Measurements from ENCODE around the gene P4HA3. TPM values are rescaled to one million over a fixed set of nuclear protein-coding genes. Genes with fewer than 3 reads are reported as not detected.

Gene P4HA3
- total RNA-seq, 8 experiments from 2014 or later = 0.25 to 3.5 (median 0.78) TPM

GRCh38 chr11:74307434-74307833 lies 4.0 kb downstream of the P4HA3 start:
- ATAC-seq (replicated peaks in 6 of 8) = no peak
- Histone ChIP-seq H3K4me1 (replicated peaks in 1 of 2) (no peaks in the 10 kb centered on the region), H3K4me3 (no peak overlapping the region), H3K27ac (no peak overlapping the region)
- in situ Hi-C loops (cut with MboI; ENCODE audit: low pct_unique_long_range_greater_than_20kb in 2 of 9, low sequenced_read_pairs in 9 of 9, unreplicated experiment in 9 of 9) = no loop called here
- WGBS, 10 experiments = 0 to 100% (median 67%) methylated on average over 1 of the region's 1 CpG; no CpG with 5 or more reads in 3 of the 10 experiments

DNA sequence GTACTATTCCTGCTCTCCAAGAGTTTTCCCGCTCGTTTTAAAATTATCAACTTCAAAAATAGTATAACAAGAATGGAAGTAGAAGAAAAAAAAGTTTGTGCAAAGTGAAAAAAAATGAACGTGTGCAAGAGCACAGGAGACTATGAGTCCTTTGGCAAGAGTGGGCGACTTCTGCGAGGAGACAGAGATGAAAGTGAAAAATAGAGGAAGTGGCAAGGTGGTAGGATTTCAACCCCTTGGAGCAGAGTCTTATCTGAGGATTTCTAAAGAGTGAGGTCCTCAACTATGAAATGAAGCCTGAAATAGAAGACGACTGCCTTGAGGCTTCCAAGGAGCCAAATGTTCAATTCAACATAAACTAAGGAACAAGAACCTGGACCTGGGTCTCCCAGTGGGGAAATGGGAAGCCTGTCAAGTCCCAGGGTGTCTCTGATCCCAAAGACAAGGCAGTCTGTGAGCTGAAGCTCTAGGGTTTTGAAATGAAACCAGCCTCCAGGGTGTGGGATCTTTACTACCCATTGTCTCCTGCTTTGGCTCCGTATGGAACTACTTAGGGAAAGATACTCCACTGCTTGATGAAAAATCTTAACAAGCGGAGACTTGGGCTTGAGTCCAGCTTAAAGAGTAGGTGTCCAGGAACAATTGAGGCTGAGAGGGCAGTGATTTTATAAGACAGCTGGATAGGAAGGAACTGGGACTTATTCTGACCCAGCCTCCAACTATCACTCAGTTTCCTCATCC lies 4.8 kb downstream of the P4HA3 start:
- in situ Hi-C loops (cut with MboI; ENCODE audit: low pct_unique_long_range_greater_than_20kb in 2 of 9, low sequenced_read_pairs in 9 of 9, unreplicated experiment in 9 of 9) = no loop called here

DNA sequence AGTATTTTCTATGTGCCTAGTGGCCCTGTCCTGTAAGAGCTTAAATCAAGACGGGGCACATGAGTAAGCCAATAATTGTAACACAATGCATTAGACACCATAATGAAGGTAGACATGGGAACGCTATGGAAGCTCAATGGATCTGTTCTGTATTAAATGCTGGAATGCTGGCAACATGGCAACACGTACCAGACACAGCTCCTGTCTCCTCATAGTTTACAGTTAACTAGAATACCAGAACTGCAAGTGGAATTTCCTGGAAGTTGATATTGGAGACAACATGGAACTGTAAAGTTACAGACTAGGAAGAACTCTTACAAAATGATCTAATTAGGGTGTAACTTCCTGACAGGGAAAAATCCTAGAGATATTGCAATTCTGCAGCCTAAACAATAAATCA lies 12.4 kb downstream of the P4HA3 start:
- in situ Hi-C loops (cut with MboI; ENCODE audit: low pct_unique_long_range_greater_than_20kb in 2 of 9, low sequenced_read_pairs in 9 of 9, unreplicated experiment in 9 of 9) = no loop called here
- peak in 2 of 8 experiments; percentile 25 to 36 for ATAC-seq (replicated peaks in 6 of 8)
- 10 to 91% (median 77%) methylated on average over 2 to 3 of the region's 3 CpGs; no CpG with 5 or more reads in 2 of the 10 experiments for whole genome bisulfite sequencing, 10 experiments
- no peak overlapping the region for H3K27ac ChIP-seq
- H3K4me1 ChIP-seq (replicated peaks in 1 of 2) = no peaks in the 10 kb centered on the region
- H3K4me3 ChIP-seq = no peak overlapping the region

More for the DNA sequence above, 4.8 kb downstream of the P4HA3 start:
- Histone ChIP-seq H3K4me1 (replicated peaks in 1 of 2) (no peaks in the 10 kb centered on the region), H3K4me3 (no peak overlapping the region), H3K27ac (no peak overlapping the region)
- no peak for ATAC-seq (replicated peaks in 6 of 8)
- 56 to 82% (median 73%) methylated on average over 2 to 8 of the region's 8 CpGs for WGBS, 10 experiments

DNA sequence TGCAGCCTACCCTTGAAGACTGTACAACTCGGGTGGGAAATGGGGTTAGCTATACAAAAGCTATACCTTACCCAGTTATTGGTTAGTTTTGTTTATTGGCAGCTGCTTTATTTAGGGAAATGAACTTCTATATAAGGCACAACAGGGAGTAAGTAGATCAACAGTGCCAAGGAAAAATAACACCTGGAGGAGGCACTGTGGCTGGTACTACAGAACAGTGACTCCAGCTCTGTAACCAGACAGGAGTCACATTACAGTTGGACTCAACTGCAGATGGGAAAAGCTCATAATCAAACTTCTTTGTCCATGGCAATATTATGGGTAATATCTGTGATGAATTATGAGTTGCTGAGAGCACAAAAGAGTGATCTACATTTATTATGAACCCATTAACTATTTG lies 14.0 kb downstream of the P4HA3 start:
- ATAC-seq (replicated peaks in 6 of 8) = no peak
- 67 to 100% (median 100%) methylated on average over 1 of the region's 1 CpG; no CpG with 5 or more reads in 5 of the 10 experiments for WGBS, 10 experiments
- no peak overlapping the region for H3K4me3 ChIP-seq
- no peak overlapping the region for H3K27ac ChIP-seq
- H3K4me1 ChIP-seq (replicated peaks in 1 of 2) = no peaks in the 10 kb centered on the region
- in situ Hi-C loops (cut with MboI; ENCODE audit: low pct_unique_long_range_greater_than_20kb in 2 of 9, low sequenced_read_pairs in 9 of 9, unreplicated experiment in 9 of 9) = no loop called here

GRCh38 chr11:74288911-74289310 lies 22.5 kb downstream of the P4HA3 start:
- in situ Hi-C loops (cut with MboI; ENCODE audit: low pct_unique_long_range_greater_than_20kb in 2 of 9, low sequenced_read_pairs in 9 of 9, unreplicated experiment in 9 of 9) = no loop called here
- no peak overlapping the region for H3K27ac ChIP-seq
- 67 to 94% (median 82%) methylated on average over 3 to 4 of the region's 4 CpGs; no CpG with 5 or more reads in 3 of the 10 experiments for WGBS, 10 experiments
- ATAC-seq (replicated peaks in 6 of 8) = no peak
- H3K4me1 ChIP-seq (replicated peaks in 1 of 2) = no peaks in the 10 kb centered on the region
- H3K4me3 ChIP-seq = no peak overlapping the region

DNA sequence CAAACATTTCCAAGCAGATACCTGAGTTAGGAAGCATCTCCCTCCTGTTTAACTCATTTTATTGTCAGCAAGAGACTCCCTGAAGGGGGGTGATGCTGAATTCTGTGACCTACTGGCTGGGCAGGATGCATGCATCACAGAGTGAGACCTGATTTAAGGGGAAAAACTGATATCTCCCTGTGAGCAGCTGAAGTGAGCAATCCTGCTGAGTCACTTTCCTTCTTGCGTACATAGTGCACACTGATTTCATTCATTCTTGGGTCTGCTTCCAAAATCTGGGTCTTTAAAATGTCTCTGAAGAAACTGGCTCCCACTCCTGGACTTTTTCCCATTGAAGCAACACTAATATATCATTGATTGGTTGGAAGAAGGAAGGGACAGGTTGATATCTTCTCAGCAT lies 23.3 kb downstream of the P4HA3 start:
- peak in 3 of 8 experiments; percentile 52 to 89 (median 77) for ATAC-seq (replicated peaks in 6 of 8)
- Histone ChIP-seq H3K4me3 (no peak overlapping the region), H3K4me1 (replicated peaks in 1 of 2) (peaks cover 0 to 2% of the 10 kb centered on the region in 2 donors), H3K27ac (no peak overlapping the region)
- 25 to 100% (median 75%) methylated on average over 1 of the region's 1 CpG; no CpG with 5 or more reads in 4 of the 10 experiments for WGBS, 10 experiments
- in situ Hi-C loops (cut with MboI; ENCODE audit: low pct_unique_long_range_greater_than_20kb in 2 of 9, low sequenced_read_pairs in 9 of 9, unreplicated experiment in 9 of 9) = no loop called here

- in situ Hi-C loops (cut with MboI; ENCODE audit: low pct_unique_long_range_greater_than_20kb in 2 of 9, low sequenced_read_pairs in 9 of 9, unreplicated experiment in 9 of 9) = no loop called here
- Histone ChIP-seq H3K4me3 (no peak overlapping the region), H3K4me1 (replicated peaks in 1 of 2) (peaks cover 0 to 5% of the 10 kb centered on the region in 2 donors), H3K27ac (no peak overlapping the region)
- no peak for ATAC-seq (replicated peaks in 6 of 8)
- WGBS, 10 experiments = 8 to 94% (median 58%) methylated on average over 2 of the region's 2 CpGs; no CpG with 5 or more reads in 7 of the 10 experiments
Observed at GRCh38 chr11:74284466-74284865, 27.0 kb downstream of the P4HA3 start.

GRCh38 chr11:74283580-74284180 lies 27.8 kb downstream of the P4HA3 start:
- 0 to 100% (median 68%) methylated on average over 1 to 3 of the region's 3 CpGs; no CpG with 5 or more reads in 4 of the 10 experiments for WGBS, 10 experiments
- no peak overlapping the region for H3K4me3 ChIP-seq
- peak in 1 of 8 experiments; percentile 34 for ATAC-seq (replicated peaks in 6 of 8)
- no peak overlapping the region for H3K27ac ChIP-seq
- in situ Hi-C loops (cut with MboI; ENCODE audit: low pct_unique_long_range_greater_than_20kb in 2 of 9, low sequenced_read_pairs in 9 of 9, unreplicated experiment in 9 of 9) = no loop called here
- peaks cover 0 to 5% of the 10 kb centered on the region in 2 donors for H3K4me1 ChIP-seq (replicated peaks in 1 of 2)

GRCh38 chr11:74282914-74283371 lies 28.5 kb downstream of the P4HA3 start:
- no peak overlapping the region for H3K4me3 ChIP-seq
- H3K27ac ChIP-seq = no peak overlapping the region
- peaks cover 0 to 5% of the 10 kb centered on the region in 2 donors for H3K4me1 ChIP-seq (replicated peaks in 1 of 2)
- 34 to 100% (median 60%) methylated on average over 1 to 5 of the region's 5 CpGs; no CpG with 5 or more reads in 3 of the 10 experiments for WGBS, 10 experiments
- peak in 7 of 8 experiments; percentile 11 to 74 (median 26) for ATAC-seq (replicated peaks in 6 of 8)
- in situ Hi-C loops (cut with MboI; ENCODE audit: low pct_unique_long_range_greater_than_20kb in 2 of 9, low sequenced_read_pairs in 9 of 9, unreplicated experiment in 9 of 9) = no loop called here

DNA sequence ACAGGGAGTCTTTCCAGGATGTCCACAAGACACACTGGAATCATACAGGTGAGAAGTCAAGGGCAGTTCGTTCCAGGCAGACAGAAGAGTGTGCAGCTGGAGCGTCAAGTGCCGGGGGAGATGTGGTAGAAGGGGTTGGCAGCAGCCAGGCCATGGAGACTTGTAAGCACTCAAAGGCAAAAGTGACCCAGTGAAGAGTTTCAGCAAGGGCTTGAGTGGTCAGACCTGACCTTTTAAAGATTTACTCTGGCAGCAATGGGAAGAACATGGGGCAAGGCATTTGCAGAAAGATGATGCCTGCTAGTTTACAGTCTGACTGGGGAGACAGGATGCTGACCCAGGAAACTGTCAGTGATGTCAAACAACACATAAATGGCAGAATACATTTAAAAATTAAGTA lies 29.0 kb downstream of the P4HA3 start:
- no peak for ATAC-seq (replicated peaks in 6 of 8)
- 78 to 100% (median 92%) methylated on average over 1 to 3 of the region's 3 CpGs; no CpG with 5 or more reads in 4 of the 10 experiments for WGBS, 10 experiments
- Histone ChIP-seq H3K4me3 (no peak overlapping the region), H3K4me1 (replicated peaks in 1 of 2) (peaks cover 0 to 5% of the 10 kb centered on the region in 2 donors), H3K27ac (no peak overlapping the region)
- in situ Hi-C loops (cut with MboI; ENCODE audit: low pct_unique_long_range_greater_than_20kb in 2 of 9, low sequenced_read_pairs in 9 of 9, unreplicated experiment in 9 of 9) = no loop called here

- H3K27ac ChIP-seq = no peak overlapping the region
- in situ Hi-C loops (cut with MboI; ENCODE audit: low pct_unique_long_range_greater_than_20kb in 2 of 9, low sequenced_read_pairs in 9 of 9, unreplicated experiment in 9 of 9) = no loop called here
- no peak overlapping the region for H3K4me3 ChIP-seq
- no peak for ATAC-seq (replicated peaks in 6 of 8)
- H3K4me1 ChIP-seq (replicated peaks in 1 of 2) = peaks cover 0 to 5% of the 10 kb centered on the region in 2 donors
Observed at GRCh38 chr11:74280494-74280893, 30.9 kb downstream of the P4HA3 start.

GRCh38 chr11:74279256-74279655 lies 32.2 kb downstream of the P4HA3 start:
- no peak overlapping the region for H3K27ac ChIP-seq
- peaks cover 0 to 5% of the 10 kb centered on the region in 2 donors for H3K4me1 ChIP-seq (replicated peaks in 1 of 2)
- H3K4me3 ChIP-seq = no peak overlapping the region
- 0 to 100% (median 79%) methylated on average over 1 to 5 of the region's 5 CpGs for WGBS, 10 experiments
- in situ Hi-C loops (cut with MboI; ENCODE audit: low pct_unique_long_range_greater_than_20kb in 2 of 9, low sequenced_read_pairs in 9 of 9, unreplicated experiment in 9 of 9) = no loop called here
- ATAC-seq (replicated peaks in 6 of 8) = no peak

GRCh38 chr11:74278721-74279161 lies 32.7 kb downstream of the P4HA3 start:
- Histone ChIP-seq H3K4me1 (replicated peaks in 1 of 2) (peaks cover 0 to 5% of the 10 kb centered on the region in 2 donors), H3K27ac (no peak overlapping the region), H3K4me3 (no peak overlapping the region)
- ATAC-seq (replicated peaks in 6 of 8) = peak in 4 of 8 experiments; percentile 49 to 74 (median 65)
- 0 to 80% methylated on average over 1 of the region's 1 CpG; no CpG with 5 or more reads in 8 of the 10 experiments for WGBS, 10 experiments
- in situ Hi-C loops (cut with MboI; ENCODE audit: low pct_unique_long_range_greater_than_20kb in 2 of 9, low sequenced_read_pairs in 9 of 9, unreplicated experiment in 9 of 9) = no loop called here

All from motor neuron (in vitro differentiated cells).